Stimulated activated CD8-positive, alpha-beta memory T cell treated with anti-CD3 and anti-CD28 coated beads, Interleukin-7, amount 100 ng/mL, for 1 hour (primary cell): ENCODE measurements around the gene UNK.
"Not testable (repeated sequence)": the region's sequence is repeated elsewhere in the genome, so short reads cannot be mapped to it uniquely, and the experiment has no call there.

Source experiments
- DNase-seq, 2 donors: peaks; one replicate each; pipeline ENCODE4 v3.0.0-alpha.2; 2020; ENCODE audit warnings: low read depth in 2 of 2

The UNK gene

DNA sequence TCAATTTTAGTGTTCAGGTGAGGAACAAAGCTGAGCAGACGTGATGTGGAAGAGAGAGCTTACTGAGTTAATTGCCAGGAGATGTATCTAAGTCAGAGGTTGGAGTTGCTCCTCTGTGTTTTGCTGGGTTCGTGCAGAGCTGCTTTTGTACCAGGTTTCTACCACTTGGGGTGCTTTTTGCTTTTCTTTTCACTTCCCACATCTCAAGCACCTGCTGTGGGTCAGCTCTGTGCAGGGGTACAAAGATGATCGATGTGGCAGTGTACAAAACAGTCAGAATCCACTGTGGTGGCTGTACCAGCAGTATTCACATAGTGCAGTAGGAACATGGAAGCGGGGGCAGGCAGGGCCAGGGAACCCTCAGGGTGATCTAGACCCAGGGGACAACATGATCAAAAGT lies 14.8 kb downstream of the UNK start:
- no peak for DNase-seq

DNA sequence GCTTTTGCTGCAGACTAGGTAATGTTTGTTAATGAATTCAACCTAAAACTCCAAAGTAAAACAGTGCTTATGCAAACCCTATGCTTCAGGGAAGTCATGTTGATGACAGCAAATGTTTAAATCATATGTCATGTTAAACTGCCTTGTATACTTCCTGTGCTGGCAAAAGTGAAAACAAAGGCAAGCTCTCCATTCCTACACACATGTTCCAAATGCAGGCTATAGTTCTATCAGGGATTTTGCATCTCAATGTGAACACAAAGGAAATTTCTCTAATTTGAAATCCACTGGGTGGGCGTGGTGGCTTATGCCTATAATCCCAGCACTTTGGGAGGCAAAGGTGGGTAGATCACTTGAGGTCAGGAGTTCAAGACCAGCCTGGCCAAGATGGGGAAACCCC lies 19.3 kb downstream of the UNK start:
- no peak for DNase-seq

DNA sequence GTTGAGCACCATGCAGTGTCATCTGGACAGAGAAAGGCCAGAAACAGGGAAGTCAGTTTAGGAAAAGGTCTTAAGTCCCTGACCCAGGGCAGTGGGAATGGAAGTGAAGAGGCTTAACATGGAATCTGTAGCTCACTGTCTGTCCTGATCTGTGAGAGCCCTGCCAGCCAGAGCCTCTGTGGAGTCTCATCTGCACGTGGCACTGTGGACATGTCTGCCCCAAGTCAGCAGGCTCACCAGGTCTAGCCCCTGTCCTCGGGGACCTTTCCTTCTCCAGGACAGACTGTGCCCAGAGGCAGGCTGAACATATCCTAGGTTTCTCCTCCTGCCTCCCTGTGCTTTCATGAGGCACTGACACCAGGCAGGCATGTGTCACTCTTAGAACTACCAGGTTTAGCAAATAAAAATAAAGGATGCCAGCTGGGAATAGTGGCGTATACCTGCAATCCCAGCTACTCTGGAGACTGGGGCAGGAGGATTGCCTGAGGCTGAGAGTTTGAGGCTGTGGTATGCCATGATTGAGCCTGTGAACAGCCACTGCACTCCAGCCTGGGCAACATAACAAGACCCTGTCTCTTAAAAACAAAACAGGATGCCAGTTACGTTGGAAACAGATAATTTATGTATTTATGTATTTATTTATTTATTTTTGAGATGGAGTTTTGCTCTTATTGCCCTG lies 22.4 kb downstream of the UNK start:
- no peak for DNase-seq

DNA sequence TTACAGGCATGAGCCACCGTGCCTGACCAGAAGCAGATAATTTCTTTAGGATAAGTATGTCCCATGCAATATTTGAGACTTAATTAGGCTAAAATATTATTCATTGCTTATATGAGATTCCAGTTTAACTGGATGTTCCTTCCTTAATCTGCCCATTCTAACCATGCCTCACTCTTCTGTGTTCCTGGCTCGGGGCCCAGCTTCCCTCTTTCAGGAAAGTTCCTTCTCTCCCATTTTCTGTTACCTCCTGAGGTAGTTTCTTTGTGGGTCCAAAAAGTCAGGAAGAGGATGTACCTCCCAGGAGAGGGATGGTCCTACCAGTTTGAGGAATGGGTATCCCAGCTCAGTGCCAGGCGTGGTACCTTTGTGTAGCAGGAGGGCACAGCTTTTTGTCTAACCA lies 23.3 kb downstream of the UNK start:
- no peak for DNase-seq

DNA sequence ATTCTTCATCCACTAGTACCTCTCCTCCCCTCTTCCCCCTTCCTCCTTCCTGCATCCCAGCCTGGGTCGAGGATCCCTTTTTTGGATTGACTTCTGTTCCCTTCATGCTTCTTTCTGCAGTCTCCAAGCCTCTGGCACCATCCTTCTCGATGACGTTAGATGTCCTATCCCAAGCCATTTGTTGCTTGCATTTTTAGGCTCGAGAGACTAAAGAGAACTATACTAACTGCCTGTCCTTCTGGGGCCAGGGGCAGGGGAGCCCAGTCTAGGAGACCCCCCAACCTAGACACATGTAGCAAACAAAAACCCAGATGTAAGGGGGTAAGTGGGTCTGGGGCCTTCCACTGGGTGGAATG lies 23.9 kb downstream of the UNK start:
- DNase-seq = no peak

DNA sequence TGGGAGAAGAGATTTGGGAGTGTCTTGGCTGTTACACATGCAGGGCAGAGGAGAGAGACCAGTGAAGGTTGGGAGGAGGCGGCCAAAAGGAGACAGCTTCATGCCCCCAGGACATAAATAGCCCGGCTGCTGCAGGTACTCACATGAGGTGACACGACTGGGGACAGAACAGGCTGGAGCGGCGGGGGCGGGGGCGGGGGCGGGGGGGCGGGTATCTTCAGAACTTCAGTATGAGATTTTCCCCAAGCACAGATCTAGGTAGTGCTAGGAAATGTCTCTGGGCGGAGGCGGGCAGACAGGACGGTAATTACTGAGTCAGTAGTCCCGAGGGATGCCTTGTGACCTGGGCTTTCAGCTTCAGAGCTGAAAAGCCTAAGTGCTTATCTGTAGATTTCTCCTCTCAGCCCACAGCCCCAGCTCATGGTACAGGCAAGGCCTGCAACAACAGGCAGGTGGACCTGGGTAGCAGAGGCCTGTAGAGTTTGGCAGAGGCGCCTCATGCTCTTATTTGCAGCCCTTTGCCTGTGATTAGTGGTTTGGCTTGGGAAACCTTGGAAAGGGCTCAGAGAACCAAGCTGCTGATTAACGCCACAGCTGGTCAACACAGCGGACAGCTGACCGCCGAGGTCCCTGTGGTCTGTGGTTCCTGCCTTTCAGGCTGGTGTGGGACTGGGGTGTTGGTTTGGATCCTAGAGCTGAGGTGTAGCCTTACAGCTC lies 24.5 kb downstream of the UNK start:
- no peak for DNase-seq

DNA sequence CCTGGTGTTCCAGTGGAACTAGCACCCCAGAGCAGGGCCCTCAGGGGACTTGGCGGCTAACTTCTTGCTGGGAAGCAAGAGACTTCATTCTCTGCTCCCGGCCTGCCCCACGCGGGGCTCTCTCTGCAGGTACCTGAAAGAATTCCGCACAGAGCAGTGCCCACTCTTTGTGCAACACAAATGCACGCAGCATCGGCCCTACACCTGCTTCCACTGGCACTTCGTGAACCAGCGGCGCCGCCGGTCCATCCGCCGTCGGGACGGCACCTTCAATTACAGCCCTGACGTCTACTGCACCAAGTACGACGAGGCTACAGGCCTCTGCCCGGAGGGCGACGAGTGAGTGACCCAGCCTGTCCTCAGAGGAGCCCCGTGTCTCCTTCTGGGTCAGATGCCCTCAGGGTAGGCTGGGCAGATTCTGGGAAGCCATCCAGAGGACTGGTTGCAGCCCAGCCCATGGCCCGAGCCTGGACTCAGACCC lies 25.1 kb downstream of the UNK start:
- DNase-seq = no peak

DNA sequence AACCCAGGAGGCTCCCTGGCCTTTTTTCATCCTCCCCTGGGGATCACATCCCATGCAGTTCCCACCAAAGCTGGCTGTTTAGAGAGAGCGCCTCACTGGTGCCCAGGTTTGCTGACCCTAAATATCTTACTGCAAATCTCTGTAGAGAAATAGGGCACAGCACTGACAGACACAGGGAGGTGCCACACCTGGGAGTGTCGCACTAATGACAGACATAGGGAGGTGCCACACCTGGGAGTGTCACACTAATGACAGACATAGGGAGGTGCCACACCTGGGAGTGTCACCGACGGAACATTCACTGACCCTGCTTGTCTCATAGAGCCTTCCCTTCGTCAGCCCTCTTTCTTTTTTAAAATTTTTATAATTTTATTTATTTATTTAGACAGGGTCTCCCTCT lies 25.6 kb downstream of the UNK start:
- DNase-seq = no peak

DNA sequence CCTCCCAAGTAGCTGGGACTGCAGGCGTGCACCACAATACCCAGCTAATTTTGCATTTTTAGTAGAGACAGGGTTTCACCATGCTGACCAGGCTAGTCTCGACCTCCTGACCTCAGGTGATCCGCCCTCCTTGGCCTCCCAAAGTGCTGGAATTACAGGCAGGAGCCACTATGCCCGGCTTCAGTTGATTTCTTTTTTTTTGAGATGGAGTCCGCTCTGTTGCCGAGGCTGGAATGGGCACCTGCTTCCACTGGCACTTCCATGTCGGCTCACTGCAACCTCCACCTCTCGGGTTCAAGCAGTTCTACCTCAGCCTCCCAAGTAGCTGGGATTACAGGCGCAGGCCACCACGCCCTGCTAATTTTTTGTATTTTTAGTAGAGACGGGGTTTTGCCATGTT lies 26.1 kb downstream of the UNK start:
- not testable (repeated sequence) for DNase-seq

DNA sequence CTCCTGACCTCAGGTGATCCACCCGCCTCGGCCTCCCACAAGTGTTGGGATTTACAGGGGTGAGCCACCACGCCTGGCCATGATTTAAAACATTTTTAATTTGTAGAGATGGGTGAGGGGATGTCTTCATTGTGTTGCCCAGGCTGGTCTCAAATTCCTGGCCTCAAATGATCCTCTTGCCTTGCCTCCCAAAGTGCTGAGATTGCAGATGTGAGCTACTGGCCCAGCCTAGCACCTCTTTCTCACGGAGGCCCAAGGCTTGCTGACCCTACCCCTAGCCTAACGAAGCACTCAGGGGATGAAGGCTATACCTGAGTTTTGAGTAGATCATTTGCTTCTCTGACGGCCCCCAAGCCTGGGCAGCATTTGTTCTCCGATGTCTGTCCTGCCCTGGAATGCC lies 26.6 kb downstream of the UNK start:
- no peak for DNase-seq

DNA sequence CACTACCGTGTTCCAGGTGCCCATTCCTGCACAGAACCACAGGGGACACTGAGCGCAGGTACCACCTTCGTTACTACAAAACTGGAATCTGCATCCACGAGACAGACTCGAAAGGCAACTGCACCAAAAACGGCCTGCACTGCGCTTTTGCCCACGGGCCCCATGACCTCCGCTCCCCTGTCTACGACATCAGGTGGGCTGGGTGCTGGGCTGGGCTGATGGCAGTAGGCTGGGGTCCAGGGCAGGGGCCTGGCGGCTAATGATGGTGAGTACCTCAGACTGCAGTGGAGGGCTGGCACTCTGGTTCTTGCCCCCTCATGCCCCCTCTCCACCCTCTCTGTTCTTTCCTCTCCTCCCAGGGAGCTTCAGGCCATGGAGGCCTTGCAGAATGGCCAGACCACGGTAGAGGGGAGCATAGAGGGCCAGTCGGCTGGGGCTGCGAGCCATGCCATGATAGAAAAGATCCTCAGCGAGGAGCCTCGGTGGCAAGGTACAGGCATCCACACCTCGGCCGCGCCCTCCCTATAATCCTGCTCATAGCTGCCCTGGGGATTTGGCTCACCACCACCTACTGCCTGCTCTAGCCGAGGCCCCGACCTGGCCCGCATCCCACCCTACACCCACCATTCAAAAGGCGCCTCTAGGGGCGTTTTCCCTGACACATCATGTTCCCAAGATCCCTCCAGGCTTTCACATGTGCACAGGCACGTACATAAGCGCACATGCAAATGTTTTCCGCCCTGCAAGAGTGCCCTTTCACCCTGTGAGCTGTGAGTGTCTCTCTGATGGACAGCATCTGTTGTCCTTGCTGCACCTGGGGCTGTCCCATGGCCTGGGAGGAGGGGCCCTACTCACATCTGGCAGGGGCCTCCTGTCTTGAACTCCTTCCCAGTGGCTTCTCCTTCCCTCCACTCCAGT lies 27.7 kb downstream of the UNK start:
- DNase-seq = no peak

DNA sequence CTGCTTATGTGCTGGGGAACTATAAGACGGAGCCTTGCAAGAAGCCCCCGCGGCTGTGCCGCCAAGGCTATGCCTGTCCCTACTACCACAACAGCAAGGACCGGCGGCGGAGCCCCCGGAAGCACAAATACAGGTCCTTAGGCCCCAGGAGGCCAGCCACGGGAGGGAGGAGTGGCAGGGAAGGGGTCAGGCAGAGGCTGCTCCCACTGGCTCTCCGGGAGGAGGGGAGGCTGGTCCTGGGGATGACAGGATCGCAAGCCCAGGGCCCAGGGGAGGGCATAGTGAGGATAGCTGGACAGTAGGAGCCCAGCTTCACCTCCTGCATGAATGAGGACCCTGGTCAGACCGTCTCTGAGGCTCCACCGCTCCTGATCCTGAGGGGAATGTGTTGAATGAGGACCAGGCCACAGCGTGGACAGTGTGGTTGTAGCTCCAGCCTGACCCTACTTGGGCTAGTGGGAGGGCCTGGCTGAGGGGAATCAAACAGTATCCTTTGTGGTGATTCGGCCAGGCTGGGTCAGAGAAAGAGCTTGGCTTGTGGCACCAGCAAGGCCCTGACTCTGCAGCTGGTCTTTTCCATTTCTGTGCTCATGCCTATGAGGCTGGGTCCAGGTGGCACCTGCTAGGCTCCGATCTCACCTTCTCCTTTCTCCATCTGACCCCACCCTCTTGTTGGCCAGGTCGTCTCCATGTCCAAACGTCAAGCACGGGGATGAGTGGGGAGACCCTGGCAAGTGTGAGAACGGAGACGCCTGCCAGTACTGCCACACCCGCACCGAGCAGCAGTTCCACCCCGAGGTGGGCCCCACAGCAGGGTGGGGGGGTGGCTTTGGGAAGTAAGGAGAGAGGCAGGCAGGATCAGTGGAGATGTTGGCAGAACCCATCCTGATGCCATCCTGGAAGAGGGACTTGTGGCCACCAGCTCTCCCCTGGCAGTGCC lies 28.7 kb downstream of the UNK start:
- DNase-seq = no peak

DNA sequence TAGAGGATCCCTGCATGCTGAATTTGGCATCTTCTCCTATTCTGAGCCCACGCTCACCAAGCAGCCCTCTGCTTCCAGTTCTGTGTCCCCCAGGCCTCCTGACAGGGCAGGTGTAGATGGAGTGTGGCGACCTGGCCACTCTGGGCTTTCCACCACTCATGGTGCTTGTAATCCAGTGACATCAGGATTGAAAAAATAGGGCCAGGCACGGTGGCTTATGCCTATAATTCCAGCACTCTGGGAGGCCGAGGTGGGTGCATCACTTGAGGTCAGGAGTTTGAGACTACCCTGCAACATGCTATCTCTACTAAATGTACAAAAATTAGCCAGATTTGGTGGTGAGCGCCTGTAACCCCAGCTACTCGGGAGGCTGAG lies 29.4 kb downstream of the UNK start:
- DNase-seq = no peak

DNA sequence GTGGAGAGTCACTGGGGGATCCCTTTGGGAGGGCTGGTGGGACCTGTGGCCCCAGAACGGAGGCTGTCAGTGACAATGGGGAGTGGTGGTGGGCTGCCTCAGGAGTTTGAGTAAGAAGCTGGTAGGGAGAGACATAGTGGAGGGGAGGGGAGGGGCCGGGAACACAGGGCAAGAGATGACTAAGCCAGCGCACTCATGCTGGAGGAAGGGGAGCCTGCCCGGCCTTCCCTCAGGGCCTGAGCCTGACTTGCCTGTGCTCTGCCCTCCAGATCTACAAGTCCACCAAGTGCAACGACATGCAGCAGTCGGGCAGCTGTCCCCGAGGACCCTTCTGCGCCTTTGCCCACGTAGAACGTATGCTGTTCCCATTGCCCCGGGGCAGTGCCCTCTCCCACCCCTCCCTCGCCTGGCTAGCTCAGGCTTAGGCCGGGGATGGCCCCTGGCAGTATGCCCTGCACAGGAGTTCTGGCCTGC lies 30.3 kb downstream of the UNK start:
- DNase-seq = no peak

DNA sequence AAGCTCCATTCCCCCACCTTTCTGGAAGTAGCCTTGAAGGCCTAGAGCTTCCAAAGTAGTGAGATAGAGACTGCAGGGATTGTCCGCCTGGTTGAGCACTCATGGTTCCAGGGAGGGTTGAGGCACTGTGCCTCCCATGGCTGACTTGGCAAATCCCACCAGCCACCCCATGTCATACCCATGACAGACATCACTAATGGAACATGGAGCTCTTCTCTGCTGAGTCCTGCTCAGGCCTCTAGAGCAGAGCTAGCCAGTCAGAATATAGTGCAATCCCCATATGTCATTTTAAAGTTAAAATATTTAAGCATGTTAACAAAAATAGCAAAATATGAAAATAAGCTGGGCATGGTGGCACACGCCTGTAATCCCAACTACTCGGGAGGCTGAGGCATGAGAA lies 30.8 kb downstream of the UNK start:
- DNase-seq = no peak

DNA sequence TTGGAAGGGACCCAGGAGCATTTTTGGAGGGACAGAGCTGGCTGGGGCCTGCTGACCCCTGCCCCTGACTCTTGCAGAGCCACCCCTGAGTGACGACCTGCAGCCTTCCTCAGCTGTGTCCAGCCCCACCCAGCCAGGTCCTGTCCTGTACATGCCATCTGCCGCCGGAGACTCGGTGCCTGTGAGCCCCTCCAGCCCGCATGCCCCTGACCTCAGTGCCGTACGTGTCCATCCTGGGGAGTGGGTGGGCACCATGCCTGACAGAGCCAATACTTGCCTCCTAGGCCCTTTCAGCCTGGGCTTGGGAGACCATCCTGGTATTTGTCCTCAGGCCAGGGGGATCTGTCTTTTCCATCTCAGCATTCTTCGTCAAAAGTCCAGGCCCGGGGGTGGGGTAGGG lies 32.1 kb downstream of the UNK start:
- no peak for DNase-seq

DNA sequence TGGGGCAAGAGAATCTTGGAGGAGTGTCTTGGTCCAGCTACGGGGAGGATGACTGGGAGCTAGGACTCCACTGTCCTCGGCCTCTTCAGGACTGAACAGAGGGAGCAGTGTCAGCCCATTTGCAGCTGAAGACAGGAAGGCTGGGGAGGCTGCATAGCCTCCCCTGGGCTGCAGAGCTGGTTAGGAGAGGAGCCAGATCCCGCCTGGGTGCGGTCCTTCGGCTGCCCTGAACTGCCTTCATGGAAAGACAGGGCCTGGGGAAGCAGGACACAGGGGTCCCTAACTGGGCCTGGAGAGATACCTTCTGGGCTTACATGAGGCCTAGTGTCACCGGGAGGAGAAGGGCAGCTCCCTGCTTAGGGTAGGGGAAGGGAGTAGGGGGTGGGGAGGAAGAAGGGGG lies 33.0 kb downstream of the UNK start:
- no peak for DNase-seq

DNA sequence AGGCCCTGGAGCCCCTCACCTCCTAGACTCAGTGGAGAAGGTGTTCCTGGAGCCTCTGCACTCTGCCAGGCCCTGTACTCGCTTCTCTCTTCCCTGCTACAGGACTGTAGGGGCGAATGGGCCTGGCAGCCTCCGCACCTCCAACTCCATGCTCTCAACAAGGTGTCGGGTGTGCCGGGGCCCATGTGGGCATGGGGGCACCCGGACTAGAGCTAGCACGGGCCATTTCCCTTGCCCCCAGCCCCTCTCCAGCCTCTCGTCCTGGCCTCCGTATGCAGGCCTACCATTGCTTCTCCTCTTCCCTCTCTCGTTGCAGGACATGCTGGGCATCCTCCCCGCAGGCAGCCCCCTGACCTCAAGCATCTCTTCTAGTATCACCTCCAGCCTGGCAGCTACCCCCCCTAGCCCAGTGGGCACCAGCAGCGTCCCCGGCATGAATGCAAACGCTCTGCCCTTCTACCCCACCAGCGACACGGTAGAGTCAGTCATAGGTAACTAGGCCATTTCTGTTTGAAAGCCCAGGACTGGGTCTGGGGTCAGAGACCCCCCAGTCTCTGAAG lies 33.8 kb downstream of the UNK start:
- no peak for DNase-seq

DNA sequence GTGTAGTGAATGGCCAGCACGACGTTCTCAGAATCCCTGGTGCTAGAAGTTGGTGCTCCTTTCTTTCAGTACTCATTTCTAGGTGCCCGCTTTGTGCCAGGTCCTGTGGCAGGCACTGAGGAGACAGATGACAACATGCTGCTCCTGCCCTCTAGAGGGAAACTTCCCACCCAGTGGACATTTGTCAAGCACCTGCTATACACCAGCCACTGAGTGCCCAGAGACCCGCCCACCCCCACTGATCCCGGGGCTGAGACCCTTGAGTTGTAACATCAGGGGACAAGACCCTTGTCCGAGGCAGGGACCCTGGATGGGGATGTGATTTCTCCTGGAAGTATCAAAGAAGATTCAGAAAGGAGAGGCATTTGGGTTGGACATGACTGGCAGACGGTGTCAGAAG lies 34.5 kb downstream of the UNK start:
- DNase-seq = no peak

DNA sequence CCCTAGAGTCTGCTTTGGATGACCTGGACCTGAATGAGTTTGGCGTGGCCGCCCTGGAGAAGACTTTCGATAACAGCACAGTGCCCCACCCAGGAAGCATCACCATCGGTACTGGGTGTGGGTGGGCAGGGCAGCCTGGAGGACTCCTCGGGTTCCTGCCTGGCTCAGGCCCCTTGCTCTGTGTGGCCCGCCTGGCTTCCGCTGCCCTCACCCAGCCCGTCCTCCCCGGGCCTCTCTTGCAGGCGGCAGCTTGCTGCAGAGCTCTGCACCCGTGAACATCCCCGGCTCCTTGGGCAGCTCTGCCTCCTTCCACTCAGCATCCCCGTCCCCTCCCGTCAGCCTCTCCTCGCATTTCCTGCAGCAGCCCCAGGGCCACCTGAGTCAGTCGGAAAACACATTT lies 35.1 kb downstream of the UNK start:
- DNase-seq = no peak
